GF-D8 (cell line): ENCODE measurements around the gene TNNI3K.

Experiments used
- DNase-seq: peaks from one replicate; lab custom pipeline; 2025; lab: John Stamatoyannopoulos, UW

TNNI3K gene

DNA sequence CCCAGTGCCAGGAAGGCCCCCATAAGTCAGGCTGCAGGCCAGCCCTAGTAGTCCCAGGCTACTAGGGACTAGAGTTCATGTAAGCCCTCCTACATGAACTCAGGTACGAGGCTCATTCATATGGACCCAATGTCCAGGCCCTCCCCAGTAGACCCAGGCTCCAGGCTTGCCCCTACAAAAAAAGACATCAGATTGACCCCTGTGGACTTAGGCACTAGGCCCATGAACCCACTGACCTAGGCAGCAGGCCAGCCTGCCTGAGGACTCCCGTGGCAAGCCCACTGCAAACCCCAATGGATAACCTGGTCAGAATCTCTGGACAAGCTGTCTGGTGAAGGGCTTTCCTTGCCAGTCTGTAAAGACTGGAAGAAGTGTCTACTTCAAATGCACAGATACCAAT lies 51.2 kb downstream of the TNNI3K start:
- no peak for DNase-seq

DNA sequence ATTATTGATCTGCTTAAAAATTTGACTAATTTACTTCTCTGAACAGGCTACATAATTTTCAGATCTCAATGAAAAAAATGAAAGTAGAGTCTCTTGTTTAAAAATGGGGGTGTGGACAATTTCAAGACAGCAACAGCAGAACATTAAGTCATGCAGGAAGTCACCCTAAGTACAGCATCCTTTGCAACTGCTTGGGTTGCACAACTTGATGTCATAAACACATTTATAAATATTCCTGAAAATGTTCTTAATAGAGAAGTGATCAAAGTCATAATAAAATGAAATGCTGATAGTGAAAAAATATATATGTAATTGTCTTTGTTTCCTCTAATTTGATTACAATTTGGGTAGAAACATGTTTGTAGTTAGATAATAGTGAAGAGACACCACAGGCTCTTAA lies 79.3 kb downstream of the TNNI3K start:
- DNase-seq: no peak

DNA sequence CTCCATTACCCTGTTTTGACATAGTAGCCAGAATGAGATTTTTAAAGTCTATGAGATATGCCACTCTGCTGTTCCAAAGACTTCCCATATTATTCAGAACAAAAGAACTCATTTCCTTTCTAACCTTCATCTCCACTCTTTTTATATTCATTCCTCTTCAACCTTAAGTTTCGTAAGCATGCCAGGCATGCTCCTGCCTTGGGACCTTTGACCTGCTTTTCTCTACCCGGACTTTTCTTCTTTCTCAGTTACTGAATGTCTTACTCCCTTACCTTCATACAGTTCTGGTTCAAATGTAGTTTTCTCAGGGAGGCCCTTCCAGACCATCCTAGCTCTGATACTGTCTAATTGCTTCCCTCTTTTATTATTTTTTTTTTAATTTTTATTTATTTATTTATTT lies 81.1 kb downstream of the TNNI3K start:
- no peak for DNase-seq

DNA sequence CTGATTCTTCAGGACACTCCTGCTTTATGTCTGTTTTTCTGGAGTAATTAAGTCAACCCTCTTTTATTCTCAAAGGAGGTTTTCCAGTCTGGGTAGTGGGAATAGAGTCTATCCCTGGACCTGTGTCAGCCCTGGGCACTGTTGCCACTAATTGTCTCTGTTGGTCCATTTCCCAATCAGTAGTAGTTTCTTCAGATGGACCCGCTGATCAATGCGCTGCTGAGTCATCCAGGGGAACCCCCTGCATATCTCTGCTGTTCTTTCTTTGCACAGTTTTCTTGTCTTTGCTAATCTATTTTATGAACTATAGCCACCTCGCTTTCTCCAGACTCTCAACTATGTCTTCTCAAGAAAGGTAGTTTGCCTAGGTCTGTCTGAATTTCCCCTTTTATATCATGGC lies 82.5 kb downstream of the TNNI3K start:
- no peak for DNase-seq

DNA sequence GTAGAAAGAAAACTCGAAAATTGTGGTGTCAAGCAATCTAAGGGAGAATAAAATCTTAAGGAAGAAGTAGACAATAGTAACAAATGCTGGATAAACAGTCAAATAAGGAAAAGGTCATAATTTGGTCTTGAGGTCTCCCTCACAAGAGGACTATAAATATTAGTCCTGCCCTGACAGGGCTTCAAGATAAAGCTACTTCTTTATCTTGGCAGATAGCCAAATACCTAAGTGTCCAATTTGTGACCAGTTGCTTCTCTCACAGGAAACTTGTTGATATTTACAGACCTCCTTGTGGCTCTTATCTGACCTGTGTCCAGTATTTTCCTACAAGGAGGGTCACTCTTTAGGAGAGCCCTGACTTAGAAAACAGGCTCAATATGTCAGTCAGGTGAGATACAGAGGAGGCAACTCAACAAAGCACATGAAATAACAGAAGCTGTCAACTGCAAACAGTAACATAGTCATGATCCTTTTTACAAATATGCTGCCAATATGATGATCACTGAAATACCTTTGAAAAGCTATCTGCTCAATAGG lies 88.8 kb downstream of the TNNI3K start:
- no peak for DNase-seq

DNA sequence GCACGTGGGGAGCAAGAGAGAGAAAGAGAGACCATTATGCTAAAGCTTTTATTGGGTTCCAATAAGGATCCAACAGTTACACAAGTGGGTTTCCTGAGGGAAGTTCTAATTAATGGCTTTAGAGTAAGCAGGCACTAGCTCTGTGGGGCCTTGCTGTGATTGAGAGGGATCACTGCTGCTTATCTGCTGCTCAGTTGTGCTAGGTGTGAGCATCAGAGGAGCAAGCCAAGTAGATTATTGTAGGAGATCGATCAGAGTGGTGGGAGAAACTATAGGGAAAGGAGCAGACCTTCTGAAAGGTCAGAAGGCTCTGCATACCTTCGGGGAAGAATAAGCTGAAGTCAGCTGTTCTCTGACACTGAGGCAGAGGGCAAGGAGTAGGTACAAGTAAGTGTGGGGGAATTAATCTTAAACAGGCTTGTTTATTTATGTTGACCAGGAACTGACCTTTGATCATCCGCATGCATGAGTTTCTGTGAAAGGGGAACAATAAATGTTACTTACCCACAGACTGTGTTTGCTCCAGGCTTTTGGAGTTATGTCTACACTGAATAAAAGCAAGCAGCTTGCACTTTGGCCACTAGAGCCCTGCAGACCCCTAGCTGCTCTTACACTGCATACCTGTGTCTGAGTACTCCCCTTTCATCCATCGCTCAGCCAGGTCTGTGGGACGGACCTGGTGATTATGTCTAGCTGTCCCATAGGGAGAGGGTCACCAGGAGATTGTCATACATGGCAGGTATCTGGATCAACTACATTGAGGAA lies 89.7 kb downstream of the TNNI3K start:
- no peak for DNase-seq

DNA sequence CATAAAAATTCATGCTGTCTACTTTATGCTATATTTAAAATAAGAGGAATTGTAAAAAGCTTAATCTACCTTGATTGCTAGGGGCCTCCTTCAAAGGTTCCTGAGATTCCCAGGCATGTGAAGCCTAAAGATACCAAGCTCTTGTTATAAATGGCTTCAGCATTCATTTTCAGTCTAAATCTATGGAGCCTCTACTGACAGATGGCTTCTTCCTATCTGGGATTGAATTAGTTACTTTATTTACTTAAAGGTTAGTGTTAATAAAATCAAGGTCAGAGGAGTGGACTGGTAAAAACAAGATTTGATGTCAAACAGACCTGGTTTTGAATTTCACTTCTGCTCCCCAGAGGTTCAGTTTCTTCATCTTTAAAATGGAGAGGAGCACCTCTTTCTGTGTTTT lies 93.7 kb downstream of the TNNI3K start:
- no peak for DNase-seq

DNA sequence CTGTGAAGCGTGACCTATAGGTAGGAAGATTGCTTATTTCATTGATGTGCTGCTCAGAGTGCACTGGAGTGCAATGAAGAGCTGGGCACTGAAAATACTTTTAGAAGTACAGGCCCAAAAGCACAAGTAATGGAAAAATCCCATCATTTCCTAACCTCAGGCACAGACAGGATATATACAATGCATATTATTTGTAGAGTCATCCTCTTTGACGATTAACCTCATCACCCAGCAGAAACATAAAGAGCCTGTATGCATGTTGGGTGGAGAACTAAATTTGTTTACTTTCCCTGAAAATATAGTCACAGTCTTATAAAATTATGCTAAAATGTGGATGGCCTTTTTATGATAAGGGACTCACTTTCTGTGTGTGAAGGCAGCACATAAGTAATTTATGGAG lies 98.1 kb downstream of the TNNI3K start:
- no peak for DNase-seq

DNA sequence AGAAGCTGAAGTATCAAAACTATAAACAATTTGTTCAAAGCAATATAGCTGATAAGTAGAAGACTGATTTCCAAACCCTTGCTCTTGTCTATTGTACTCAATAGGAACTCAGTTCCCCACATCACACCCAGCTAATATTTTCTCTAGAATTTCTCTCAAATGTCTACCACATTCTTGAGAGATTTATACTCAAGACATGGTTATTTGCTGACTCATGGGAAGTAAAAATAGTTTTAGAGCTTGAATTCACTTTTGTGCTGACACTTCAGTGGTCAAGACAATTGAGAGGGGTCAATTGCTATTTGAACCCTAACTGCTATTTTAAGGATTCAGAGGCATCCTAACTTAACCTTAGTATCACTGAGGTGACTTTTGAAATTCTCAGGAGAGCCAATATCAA lies 99.0 kb downstream of the TNNI3K start:
- no peak for DNase-seq

DNA sequence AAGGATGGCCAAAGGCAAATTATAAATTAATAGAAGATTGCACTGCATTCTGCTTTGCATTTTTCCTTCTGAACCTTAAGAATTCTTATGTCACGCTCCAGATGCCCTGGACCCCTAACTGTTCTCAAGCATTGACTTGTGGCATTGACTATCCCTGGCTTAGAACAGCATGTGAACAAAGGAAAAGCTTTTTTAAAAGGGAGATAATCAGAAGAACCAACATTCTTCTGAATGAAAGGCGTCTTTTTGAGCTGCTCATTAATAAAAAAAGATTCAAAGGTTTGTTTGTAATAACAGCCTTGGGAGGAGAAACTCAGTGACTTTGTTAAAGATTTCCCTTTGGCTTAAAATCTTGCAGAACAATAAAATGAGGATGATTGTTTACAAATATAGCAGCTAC lies 105.5 kb downstream of the TNNI3K start:
- DNase-seq: no peak

DNA sequence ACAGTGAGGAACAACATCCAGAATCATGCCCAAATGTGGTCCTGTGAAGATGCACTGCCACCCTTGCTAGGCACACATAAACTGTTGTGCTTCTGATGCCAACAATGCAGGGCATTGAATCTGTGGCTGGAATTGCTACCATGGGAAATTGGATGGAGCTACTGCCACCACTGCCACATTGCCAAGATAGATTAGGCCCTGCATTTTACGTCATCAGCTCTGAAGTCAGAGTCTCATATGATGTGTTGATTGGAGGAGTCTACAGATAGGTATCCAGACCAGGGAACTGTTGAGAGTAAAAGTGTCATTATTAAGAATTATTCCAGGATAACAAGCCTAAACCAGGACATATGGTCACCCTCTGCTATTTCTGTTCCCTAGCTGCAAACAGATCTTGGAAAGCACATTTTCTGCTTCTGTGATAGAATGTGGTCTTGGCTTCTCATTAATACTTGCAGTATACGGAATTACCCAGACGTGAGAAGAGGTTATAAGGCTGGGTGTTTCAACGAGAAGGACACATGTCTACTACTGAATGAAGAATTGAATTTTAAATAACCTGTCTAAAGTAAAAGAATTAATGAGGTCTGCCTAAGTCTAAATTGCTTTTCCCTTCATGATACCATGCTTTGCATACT lies 106.6 kb downstream of the TNNI3K start:
- DNase-seq: no peak

DNA sequence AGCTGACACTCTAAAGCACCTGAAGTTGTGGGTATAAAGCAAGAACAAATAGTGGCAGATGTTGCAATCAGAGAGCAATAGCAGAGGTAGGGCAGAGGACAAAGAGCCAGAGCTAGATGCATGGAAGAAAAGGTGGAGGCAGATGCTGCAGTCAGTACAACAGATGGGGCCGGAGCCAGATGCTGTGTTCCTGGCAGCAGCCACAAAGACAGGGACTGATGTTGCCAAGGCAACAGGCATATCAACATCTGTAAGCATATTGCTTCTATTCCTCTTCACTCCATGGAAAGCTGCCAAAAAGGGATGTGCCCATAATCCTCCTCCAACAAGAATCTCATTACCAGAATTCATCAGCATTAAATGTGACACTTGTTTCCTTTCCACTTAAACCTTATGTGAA lies 108.0 kb downstream of the TNNI3K start:
- no peak for DNase-seq

DNA sequence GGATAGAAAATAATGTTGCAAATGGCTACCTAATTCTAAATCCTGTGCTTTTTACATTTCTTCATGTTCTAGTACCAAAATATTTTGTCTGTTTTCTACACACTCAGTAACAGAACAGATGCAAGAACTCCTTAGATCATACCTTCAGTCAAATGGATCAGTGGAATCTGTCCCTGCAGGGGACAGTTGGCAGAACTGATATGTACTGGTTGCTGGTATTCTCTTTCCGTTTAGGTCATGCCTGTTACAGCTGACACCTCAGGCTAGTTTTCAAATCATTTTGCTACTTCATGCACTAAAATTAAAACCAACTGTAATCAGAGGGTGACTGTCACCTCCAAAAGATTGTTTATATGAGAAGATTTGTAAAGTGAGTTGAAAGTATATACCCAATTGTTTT lies 109.2 kb downstream of the TNNI3K start:
- DNase-seq: no peak

DNA sequence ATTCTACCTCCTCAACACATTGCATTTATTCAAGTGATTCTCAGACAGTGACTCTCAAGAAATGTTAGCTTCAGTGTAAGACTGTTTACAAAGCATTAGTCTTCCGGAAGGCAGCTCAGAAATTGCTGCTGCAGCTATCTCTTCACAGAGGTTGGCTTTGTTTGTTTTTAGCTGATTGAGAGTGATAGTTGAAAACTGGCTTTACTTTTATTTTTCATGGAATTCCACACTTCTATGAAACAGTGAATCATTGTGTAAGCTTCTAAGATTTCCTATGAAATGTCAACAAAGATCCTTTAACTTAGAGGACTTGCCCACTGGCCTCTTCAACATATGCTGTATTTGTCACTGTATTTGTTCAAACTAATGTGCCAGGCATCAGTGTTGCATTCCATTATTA lies 121.3 kb downstream of the TNNI3K start:
- DNase-seq: no peak

DNA sequence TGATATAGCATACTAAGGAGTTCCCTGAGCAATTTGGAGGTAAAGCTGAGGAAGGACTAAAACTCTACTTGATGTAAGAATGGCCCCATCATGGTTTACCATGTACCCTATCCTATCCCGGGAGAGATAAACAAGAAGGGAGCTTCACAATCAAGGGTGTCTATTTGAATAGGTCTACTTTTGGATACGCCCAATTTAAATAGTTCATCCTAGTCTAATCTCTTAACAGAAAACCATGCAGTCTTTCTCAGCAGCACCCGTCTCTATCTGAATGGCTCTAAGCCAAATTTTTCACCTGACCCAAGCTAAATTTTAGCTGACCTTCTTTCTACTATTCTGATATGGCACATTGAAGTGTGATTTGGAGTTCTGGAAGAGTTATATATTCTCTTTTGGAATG lies 122.0 kb downstream of the TNNI3K start:
- DNase-seq: no peak

DNA sequence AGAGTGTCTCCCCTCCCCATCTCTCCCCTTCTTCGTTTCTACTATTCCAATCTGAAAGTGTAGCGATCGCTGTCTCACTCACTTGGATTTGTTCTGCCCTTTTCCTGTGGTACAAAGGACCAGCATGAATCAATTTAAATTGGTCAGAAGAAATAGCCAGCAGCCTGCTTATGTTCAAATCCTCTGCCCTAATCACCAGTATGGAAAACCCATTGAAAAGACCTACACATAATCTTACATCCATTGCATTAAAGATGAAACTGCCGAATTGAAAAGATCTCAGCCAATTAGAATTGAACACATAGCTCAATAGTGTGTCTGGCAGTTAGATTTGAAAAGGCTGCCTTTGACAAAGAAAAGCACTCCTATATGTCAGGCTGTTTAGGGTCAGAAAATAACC lies 122.6 kb downstream of the TNNI3K start:
- DNase-seq: no peak

DNA sequence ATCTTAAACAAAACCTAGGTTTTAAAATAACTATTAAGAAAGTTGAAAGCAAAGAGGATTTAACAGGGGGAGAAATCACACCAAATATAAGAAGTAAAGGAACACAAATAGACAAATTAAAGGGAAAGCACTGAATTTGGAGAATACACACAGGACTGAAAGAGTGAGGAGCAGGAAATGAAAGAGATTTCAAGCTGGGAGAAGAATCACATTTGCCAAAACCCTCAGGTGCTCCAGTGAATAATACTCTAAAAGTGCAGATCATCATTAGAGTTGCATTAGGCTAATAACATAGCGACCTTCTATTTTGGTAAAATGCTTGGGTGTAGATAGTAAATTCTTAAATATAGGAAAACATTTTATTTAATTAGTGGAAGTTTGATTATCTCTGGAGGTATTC lies 127.5 kb downstream of the TNNI3K start:
- DNase-seq: no peak

DNA sequence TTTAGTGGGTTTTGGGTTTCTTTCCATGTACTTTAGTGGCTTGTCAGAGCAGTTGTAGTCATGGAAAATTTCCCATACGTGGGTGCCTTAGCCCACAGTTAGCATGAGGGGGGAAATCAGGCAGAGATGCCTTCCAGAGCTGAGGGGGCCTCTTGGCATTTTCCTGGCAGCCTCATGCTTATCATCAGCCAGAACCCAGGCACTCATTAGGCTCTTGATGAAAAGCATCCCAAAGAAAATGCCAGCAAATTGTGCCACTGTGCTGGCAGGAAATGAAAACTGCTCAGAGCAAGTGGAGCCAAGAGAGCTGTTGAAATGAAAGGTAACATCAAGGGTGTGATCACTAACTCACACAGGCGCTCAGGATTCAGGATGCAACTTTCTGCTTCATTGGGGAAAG lies 128.0 kb downstream of the TNNI3K start:
- DNase-seq: no peak

DNA sequence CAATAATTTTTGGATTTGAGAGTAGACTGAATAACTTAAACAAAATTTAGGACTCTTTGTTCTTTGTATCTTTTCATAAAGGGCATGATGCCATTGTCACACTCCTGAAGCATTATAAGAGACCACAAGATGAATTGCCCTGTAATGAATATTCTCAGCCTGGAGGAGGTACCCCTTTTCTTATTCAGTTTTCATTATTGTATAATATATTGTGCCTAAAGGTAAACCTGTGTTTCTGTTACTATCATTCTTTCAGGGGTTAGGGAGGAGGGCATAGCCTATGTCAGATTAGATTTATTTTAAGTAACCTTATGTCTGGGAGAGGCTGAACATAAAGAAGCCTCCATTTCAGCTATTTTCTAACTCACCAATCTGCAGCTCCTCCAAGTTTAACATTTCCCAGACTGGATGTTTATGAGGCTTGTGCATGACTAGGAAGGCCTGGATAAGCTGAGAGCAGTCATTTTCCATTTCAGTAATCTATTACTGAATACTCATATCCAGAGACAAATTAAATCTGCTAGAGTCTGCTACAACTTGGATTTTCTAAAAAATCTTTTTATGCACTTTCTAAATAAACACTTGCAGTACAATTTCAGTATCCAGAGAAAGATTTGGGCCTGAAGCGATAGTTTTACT lies 132.1 kb downstream of the TNNI3K start:
- no peak for DNase-seq

DNA sequence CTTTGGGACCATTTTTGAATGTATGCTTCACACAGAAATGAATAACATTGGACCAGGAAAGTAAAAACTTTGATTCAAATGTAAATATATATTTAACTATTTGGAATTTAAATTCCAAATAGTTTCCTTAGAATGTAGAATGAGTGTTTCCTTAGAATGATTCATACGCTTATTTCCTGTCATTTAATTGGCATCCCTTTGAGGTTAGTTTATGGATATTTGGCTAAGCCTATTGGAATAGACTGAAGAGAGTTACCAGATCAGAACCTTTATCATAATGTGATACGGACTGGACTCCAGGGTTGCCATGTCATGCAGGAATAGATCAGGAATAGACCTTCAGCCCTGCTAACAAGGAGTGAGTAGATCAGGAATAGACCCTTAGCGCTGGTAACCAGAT lies 133.1 kb downstream of the TNNI3K start:
- DNase-seq: no peak

DNA sequence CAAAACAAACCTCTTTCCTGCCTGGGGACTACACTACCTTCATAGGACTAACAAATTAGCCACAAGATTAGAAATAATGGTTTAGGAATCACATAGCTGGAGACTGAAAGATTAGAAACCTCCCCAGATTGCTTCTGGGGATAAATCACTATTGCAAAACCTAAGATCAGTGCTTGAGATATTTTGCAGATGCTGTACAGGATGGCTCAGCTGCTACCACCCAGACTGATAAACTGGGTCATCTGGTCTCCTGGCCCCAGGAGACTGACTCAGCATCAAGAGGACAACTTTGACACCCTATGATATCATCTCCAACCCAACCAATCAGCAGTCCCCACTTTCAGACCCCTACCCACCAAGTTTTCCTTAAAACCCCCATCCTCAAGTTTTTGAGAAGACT lies 140.2 kb downstream of the TNNI3K start:
- no peak for DNase-seq

DNA sequence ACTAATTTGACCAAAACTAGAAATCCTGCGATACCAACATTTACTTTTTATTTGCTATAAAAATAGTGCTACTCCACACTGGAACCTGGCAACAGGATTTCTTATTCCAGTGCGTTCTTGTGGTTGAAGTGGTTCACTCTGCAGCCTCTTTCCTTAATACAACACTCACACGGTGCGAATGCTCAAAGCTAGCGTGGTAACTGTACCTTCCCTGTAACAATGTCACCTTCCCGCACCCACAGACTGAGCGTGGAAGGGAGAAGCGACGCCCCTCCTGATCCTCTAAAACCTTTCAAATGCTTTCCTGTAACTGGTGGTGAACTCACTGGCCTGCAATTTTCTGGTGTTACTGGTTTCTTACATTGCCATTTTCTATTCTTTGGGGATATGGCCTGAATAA lies 145.1 kb downstream of the TNNI3K start:
- no peak for DNase-seq

DNA sequence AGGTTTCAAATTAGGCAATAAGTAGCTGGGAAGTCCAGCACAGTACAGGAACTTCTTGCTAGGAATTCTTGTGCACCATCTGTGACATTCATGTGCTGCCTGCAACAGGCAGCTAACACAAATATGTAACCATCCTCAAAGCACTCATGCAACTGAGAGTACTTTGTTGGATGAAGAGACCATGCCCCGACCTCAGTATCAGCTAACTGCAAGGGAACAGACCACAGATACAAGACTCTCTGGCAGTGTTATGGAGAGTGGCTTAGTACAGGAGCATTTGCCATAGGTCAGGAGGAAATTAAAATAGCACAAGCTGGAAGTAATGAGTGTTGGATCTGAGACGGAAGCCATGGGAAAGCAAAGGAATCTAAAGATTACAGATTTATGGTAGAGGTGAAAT lies 153.7 kb downstream of the TNNI3K start:
- DNase-seq: no peak
